ENCODE measurements around the gene PTPRM. TPM values are rescaled to one million over a fixed set of nuclear protein-coding genes. Genes with fewer than 3 reads are reported as not detected.

PTPRM gene
- polyA plus RNA-seq, 2 of the 4 experiments (the other 2 are of a cell fraction), result 44.5 to 199 TPM

GRCh38 chr18:7633171-7633570 lies 66.1 kb downstream of the PTPRM start:
- DNase-seq (ENCODE audit: low read depth in 1 of 2, low spot score in 1 of 2), result no peak
- CTCF ChIA-PET, result no interaction called here
- 89% methylated on average over 2 of the region's 2 CpGs for WGBS (ENCODE audit: missing lambda C conversion rate)
- Histone ChIP-seq H3K4me1 (peaks cover 45% of the 10 kb centered on the region), H3K9me3 (no peaks in the 10 kb centered on the region), H3K4me3 (no peak overlapping the region), H3K4me2 (no peak overlapping the region; the same call in 2 of the 3 replicates), H3K27ac (no peak overlapping the region)
- FAIRE-seq, result no peak
- ATAC-seq, result no peak
- POLR2A ChIA-PET, result no interaction called here
- TF ChIP-seq FOSL2 (IDR thresholded peaks at IDR 0.05) (no peak), FOSL2 (CRISPR knock-in tag; IDR thresholded peaks at IDR 0.05) (no peak), CBX8 (IDR thresholded peaks at IDR 0.05) (no peak), TFCP2L1 (CRISPR knock-in tag; IDR thresholded peaks at IDR 0.05) (no peak), CHD2 (IDR thresholded peaks at IDR 0.05; ENCODE audit: low read length, partially characterized antibody) (no peak), BHLHE40 (IDR thresholded peaks at IDR 0.05; ENCODE audit: low read depth, low read length) (no peak)

GRCh38 chr18:7635948-7636347 lies 68.8 kb downstream of the PTPRM start:
- no peak for DNase-seq (ENCODE audit: low read depth in 1 of 2, low spot score in 1 of 2)
- no peak for ATAC-seq
- FAIRE-seq, result no peak
- POLR2A ChIA-PET, result no interaction called here
- H3K9me3 ChIP-seq, result no peaks in the 10 kb centered on the region
- H3K4me1 ChIP-seq, result peaks cover 56% of the 10 kb centered on the region
- peak overlapping the region; percentile 73; the same call in 2 of the 3 replicates for H3K4me2 ChIP-seq
- CTCF ChIA-PET, result no interaction called here
- WGBS (ENCODE audit: missing lambda C conversion rate), result 65% methylated on average over 1 of the region's 1 CpG
- H3K4me3 ChIP-seq, result no peak overlapping the region
- no peak for TF ChIP-seq NPAS2 (CRISPR knock-in tag; IDR thresholded peaks at IDR 0.05; ENCODE audit: borderline replicate concordance)
- no peak for TF ChIP-seq MYC (IDR thresholded peaks at IDR 0.05; ENCODE audit: borderline replicate concordance, low read length)
- TF ChIP-seq JUNB (IDR thresholded peaks at IDR 0.05), result no peak
- TF ChIP-seq GATA3 (IDR thresholded peaks at IDR 0.05; ENCODE audit: borderline replicate concordance), result no peak
- TF ChIP-seq ZC3H11A (IDR thresholded peaks at IDR 0.05), result no peak
- no peak for TF ChIP-seq TFCP2L1 (CRISPR knock-in tag; IDR thresholded peaks at IDR 0.05)
- no peak for TF ChIP-seq CHD4 (IDR thresholded peaks at IDR 0.05; ENCODE audit: borderline replicate concordance)
- no peak for TF ChIP-seq FOSB (CRISPR knock-in tag; IDR thresholded peaks at IDR 0.05)
- TF ChIP-seq FOSL2 (IDR thresholded peaks at IDR 0.05), result no peak
- TF ChIP-seq FOSL2 (CRISPR knock-in tag; IDR thresholded peaks at IDR 0.05), result no peak
- TF ChIP-seq HMGXB4 (CRISPR knock-in tag; IDR thresholded peaks at IDR 0.05; ENCODE audit: borderline replicate concordance), result no peak
- TF ChIP-seq HOXB5 (CRISPR knock-in tag; IDR thresholded peaks at IDR 0.05), result no peak
- TF ChIP-seq POLR2A (IDR thresholded peaks at IDR 0.05; ENCODE audit: low read length), result no peak
- TF ChIP-seq RCOR1 (IDR thresholded peaks at IDR 0.05; ENCODE audit: low read depth, low read length), result no peak
- TF ChIP-seq MAZ (IDR thresholded peaks at IDR 0.05; ENCODE audit: borderline replicate concordance, low read depth, low read length), result no peak
- TF ChIP-seq HOXB13 (CRISPR knock-in tag; IDR thresholded peaks at IDR 0.05; ENCODE audit: low read depth), result no peak
- TF ChIP-seq CHD2 (IDR thresholded peaks at IDR 0.05; ENCODE audit: low read length, partially characterized antibody), result no peak
- no peak for TF ChIP-seq CTCF (IDR thresholded peaks at IDR 0.05)
- TF ChIP-seq ESRRA (IDR thresholded peaks at IDR 0.05; ENCODE audit: borderline replicate concordance, low read length), result no peak
- peak overlapping the region in 1 of 2 experiments; percentile 71; a peak in 3 of 6 replicates for H3K27ac ChIP-seq

GRCh38 chr18:7637269-7637668 lies 70.2 kb downstream of the PTPRM start:
- peak; percentile 51 for FAIRE-seq
- peak overlapping the region; percentile 51 to 71; a peak in 5 of 6 replicates for H3K27ac ChIP-seq
- WGBS (ENCODE audit: missing lambda C conversion rate), result 3% methylated on average over 2 of the region's 2 CpGs
- no peaks in the 10 kb centered on the region for H3K9me3 ChIP-seq
- no peak overlapping the region; the same call in 2 of the 3 replicates for H3K4me3 ChIP-seq
- POLR2A ChIA-PET, result no interaction called here
- peaks cover 57% of the 10 kb centered on the region for H3K4me1 ChIP-seq
- TF ChIP-seq EP300 (IDR thresholded peaks at IDR 0.05), result peak in 1 of 2 experiments; percentile 55; a peak in 1 of 5 replicates
- TF ChIP-seq SMC3 (IDR thresholded peaks at IDR 0.05), result 0 out of 3 replicates have a peak, but pooled peaks have one; percentile 8
- TF ChIP-seq GATA3 (IDR thresholded peaks at IDR 0.05; ENCODE audit: borderline replicate concordance), result peak; percentile 70
- TF ChIP-seq RAD21 (conservative IDR thresholded peaks at IDR 0.05 in 1 of 2, IDR thresholded peaks at IDR 0.05 in 1 of 2), result no peak
- TF ChIP-seq ESRRA (IDR thresholded peaks at IDR 0.05; ENCODE audit: borderline replicate concordance, low read length), result no peak
- TF ChIP-seq HDAC2 (IDR thresholded peaks at IDR 0.05), result no peak
- TF ChIP-seq CEBPB (IDR thresholded peaks at IDR 0.05), result peak in 1 of 2 experiments; percentile 63; a peak in 1 of 4 replicates
- no peak for TF ChIP-seq BHLHE40 (IDR thresholded peaks at IDR 0.05; ENCODE audit: low read depth, low read length)
- no peak for TF ChIP-seq ZC3H11A (IDR thresholded peaks at IDR 0.05)
- peak; percentile 20; the same call in 1 of the 2 replicates for TF ChIP-seq MAX (IDR thresholded peaks at IDR 0.05)
- peak; percentile 28; the same call in 1 of the 2 replicates for TF ChIP-seq FOSL2 (IDR thresholded peaks at IDR 0.05)
- TF ChIP-seq FOSL2 (CRISPR knock-in tag; IDR thresholded peaks at IDR 0.05), result peak; percentile 55
- 0 out of 5 replicates have a peak, but pooled peaks of 1 of the 2 experiments have one; percentile 48 for TF ChIP-seq JUN (IDR thresholded peaks at IDR 0.05)
- peak overlapping the region; percentile 73 for H3K4me2 ChIP-seq
- DNase-seq (ENCODE audit: low read depth in 1 of 2, low spot score in 1 of 2), result peak in 1 of 2 experiments; percentile 58
- peak; percentile 76 to 93; a peak in 5 of 6 replicates for ATAC-seq
- CTCF ChIA-PET, result interaction anchor here (0.7 kb wide), 1 partner anchor 632 kb away, joined by 3 read pairs; no protein-coding TSS in a partner anchor
